ENCODE measurements around the gene DPYSL5.

DNA sequence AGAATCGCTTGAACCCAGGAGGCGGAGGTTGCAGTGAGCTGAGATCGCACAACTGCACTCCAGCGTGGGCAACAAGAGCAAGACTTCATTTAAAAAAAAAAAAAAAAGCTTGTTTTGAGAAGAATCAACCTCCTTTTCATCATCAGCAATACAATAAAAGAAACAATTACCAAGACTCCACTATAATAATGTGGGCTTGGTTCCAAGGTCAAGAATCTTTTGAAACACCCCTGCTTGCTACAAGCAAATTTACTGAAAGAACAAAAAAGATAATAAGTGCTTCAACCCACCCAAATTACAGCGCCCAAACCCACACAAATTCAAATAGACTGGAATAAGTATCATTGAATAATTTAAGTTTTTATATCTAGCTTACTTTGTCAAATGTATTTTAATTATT is 88.9 kb downstream of the DPYSL5 start:
- TF ChIP-seq SMAD1 (IDR thresholded peaks at IDR 0.05; ENCODE audit: low read depth, partially characterized antibody) (no peak), BCL11A (IDR thresholded peaks at IDR 0.05; ENCODE audit: low read depth, low read length) (no peak), TAF1 (IDR thresholded peaks at IDR 0.05; ENCODE audit: borderline replicate concordance, low read depth, low read length) (no peak), CREB1 (IDR thresholded peaks at IDR 0.05; ENCODE audit: low read depth) (no peak), NR2C2 (IDR thresholded peaks at IDR 0.05; ENCODE audit: borderline replicate concordance, control insufficient read depth, insufficient read length, low read depth) (no peak), ZBED1 (IDR thresholded peaks at IDR 0.05; ENCODE audit: borderline replicate concordance) (no peak), TCF12 (IDR thresholded peaks at IDR 0.05; ENCODE audit: low read depth, low read length) (no peak), FOXK2 (IDR thresholded peaks at IDR 0.05) (no peak), ZNF274 (IDR thresholded peaks at IDR 0.05; ENCODE audit: insufficient read depth, insufficient read length) (no peak)
- TF ChIP-seq, protein P1, sequence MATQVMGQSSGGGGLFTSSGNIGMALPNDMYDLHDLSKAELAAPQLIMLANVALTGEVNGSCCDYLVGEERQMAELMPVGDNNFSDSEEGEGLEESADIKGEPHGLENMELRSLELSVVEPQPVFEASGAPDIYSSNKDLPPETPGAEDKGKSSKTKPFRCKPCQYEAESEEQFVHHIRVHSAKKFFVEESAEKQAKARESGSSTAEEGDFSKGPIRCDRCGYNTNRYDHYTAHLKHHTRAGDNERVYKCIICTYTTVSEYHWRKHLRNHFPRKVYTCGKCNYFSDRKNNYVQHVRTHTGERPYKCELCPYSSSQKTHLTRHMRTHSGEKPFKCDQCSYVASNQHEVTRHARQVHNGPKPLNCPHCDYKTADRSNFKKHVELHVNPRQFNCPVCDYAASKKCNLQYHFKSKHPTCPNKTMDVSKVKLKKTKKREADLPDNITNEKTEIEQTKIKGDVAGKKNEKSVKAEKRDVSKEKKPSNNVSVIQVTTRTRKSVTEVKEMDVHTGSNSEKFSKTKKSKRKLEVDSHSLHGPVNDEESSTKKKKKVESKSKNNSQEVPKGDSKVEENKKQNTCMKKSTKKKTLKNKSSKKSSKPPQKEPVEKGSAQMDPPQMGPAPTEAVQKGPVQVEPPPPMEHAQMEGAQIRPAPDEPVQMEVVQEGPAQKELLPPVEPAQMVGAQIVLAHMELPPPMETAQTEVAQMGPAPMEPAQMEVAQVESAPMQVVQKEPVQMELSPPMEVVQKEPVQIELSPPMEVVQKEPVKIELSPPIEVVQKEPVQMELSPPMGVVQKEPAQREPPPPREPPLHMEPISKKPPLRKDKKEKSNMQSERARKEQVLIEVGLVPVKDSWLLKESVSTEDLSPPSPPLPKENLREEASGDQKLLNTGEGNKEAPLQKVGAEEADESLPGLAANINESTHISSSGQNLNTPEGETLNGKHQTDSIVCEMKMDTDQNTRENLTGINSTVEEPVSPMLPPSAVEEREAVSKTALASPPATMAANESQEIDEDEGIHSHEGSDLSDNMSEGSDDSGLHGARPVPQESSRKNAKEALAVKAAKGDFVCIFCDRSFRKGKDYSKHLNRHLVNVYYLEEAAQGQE (IDR thresholded peaks at IDR 0.05; ENCODE audit: low read depth, low read length), result no peak
- TF ChIP-seq, protein P2, sequence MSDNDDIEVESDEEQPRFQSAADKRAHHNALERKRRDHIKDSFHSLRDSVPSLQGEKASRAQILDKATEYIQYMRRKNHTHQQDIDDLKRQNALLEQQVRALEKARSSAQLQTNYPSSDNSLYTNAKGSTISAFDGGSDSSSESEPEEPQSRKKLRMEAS (IDR thresholded peaks at IDR 0.05; ENCODE audit: low read depth, low read length), result no peak
- TF ChIP-seq, protein P3, sequence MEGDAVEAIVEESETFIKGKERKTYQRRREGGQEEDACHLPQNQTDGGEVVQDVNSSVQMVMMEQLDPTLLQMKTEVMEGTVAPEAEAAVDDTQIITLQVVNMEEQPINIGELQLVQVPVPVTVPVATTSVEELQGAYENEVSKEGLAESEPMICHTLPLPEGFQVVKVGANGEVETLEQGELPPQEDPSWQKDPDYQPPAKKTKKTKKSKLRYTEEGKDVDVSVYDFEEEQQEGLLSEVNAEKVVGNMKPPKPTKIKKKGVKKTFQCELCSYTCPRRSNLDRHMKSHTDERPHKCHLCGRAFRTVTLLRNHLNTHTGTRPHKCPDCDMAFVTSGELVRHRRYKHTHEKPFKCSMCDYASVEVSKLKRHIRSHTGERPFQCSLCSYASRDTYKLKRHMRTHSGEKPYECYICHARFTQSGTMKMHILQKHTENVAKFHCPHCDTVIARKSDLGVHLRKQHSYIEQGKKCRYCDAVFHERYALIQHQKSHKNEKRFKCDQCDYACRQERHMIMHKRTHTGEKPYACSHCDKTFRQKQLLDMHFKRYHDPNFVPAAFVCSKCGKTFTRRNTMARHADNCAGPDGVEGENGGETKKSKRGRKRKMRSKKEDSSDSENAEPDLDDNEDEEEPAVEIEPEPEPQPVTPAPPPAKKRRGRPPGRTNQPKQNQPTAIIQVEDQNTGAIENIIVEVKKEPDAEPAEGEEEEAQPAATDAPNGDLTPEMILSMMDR (IDR thresholded peaks at IDR 0.05 in 2 of 3, conservative IDR thresholded peaks at IDR 0.05 in 1 of 3; ENCODE audit: control insufficient read depth in 2 of 3, extremely low read depth in 1 of 3, insufficient read depth in 1 of 3, low read depth in 3 of 3, low read length in 3 of 3), result no peak

Measured in GM12878 (cell line).